Prostate gland (tissue), 2 donors: ENCODE results near the gene MPZL1. TPM values are rescaled to one million over a fixed set of nuclear protein-coding genes. Genes with fewer than 3 reads are reported as not detected.

Experiments used
- DNase-seq: peaks from one replicate; pipeline ENCODE4 v3.0.0-alpha.2; 2019; ENCODE audit warnings: low spot score
- H3K27ac ChIP-seq, 2 donors: fragments of 200-600 bp; sonication (generic); 2 replicates each; pipeline ENCODE4 v1.5.1; 2017 to 2019
- H3K27me3 ChIP-seq: fragments of 200-600 bp; sonication (generic); replicated peaks from 2 replicates; pipeline ENCODE4 v1.5.1; 2019; ENCODE audit not compliant: insufficient read depth
- H3K36me3 ChIP-seq, 2 donors: fragments of 200-600 bp; sonication (generic); 1 replicate in 1 of 2; 2 replicates in 1 of 2; pipeline versions ENCODE4 v1.5.1 to v1.8.1; 2017 to 2019
- H3K4me1 ChIP-seq: fragments of 200-600 bp; sonication (generic); replicated peaks from 2 replicates; pipeline ENCODE4 v1.5.1; 2019
- H3K4me3 ChIP-seq, 2 donors: fragments of 200-600 bp; sonication (generic); 2 replicates each; pipeline ENCODE4 v1.5.1; 2017 to 2019
- H3K9me3 ChIP-seq: fragments of 200-600 bp; sonication (generic); 2 replicates; pipeline ENCODE4 v1.5.1; 2017
- CTCF ChIP-seq, 4 experiments: fragments of 200-600 bp in 2 of 4; fragments of 450-650 bp in 2 of 4; sonication (generic) in 2 of 4; IDR thresholded peaks; 1 replicate in 3 of 4; 2 replicates in 1 of 4; pipeline ENCODE4 v1.5.1; 2016 to 2019; ENCODE audit warnings: antibody characterized with exemption in 4 of 4, mild to moderate bottlenecking in 2 of 4, moderate library complexity in 2 of 4
- POLR2A ChIP-seq: fragments of 450-650 bp; IDR thresholded peaks from one replicate; pipeline ENCODE4 v1.6.1; 2016; ENCODE audit warnings: antibody characterized with exemption, mild to moderate bottlenecking
- POLR2AphosphoS5 ChIP-seq: sonication (generic); formaldehyde crosslinking; IDR thresholded peaks from one replicate; pipeline ENCODE4 v1.6.1; 2017; ENCODE audit warnings: antibody characterized with exemption
- WGBS: methylation state at CpG from one replicate; pipeline ENCODE4 v1.1.5; 2018; 5-methylcytosine and 5-hydroxymethylcytosine counted together
- intact Hi-C: fragments of 100-400 bp; cut with DNase I; formaldehyde crosslinking; loops from one replicate; pipeline ENCODE4 v1.14.2; 2022
- total RNA-seq, 2 donors: library from RNA; depleted of rRNA; stranded (reverse); fragments of >200 nt; gene quantifications; one replicate each; pipeline ENCODE4 v1.1.0, GENCODE V29; 2016

The MPZL1 gene
- total RNA-seq, 2 donors from 2014 or later: 52.5 to 135 TPM

GRCh38 chr1:167726008-167726407 is 4.2 kb downstream of the MPZL1 start:
- DNase-seq: no peak
- no peaks in the 10 kb centered on the region for H3K27me3 ChIP-seq
- WGBS: 53% methylated on average over 1 of the region's 1 CpG
- H3K9me3 ChIP-seq: no peaks in the 10 kb centered on the region
- no peak for TF ChIP-seq CTCF (IDR thresholded peaks at IDR 0.05)
- TF ChIP-seq POLR2A: no peak
- no peak for TF ChIP-seq POLR2AphosphoS5
- H3K36me3 ChIP-seq: no peaks in the 10 kb centered on the region
- no peak overlapping the region for H3K27ac ChIP-seq
- intact Hi-C loops: no loop called here
- H3K4me1 ChIP-seq: no peaks in the 10 kb centered on the region
- no peak overlapping the region for H3K4me3 ChIP-seq

GRCh38 chr1:167728818-167729410 is 7.1 kb downstream of the MPZL1 start:
- Histone ChIP-seq H3K36me3 (no peaks in the 10 kb centered on the region), H3K9me3 (no peaks in the 10 kb centered on the region), H3K27ac (no peak overlapping the region), H3K4me3 (no peak overlapping the region), H3K27me3 (no peaks in the 10 kb centered on the region), H3K4me1 (no peaks in the 10 kb centered on the region)
- 96% methylated on average over 8 of the region's 8 CpGs for WGBS
- DNase-seq: no peak
- intact Hi-C loops: no loop called here
- TF ChIP-seq POLR2AphosphoS5 (no peak), CTCF (IDR thresholded peaks at IDR 0.05) (no peak), POLR2A (no peak)

- DNase-seq: no peak
- 97% methylated on average over 4 of the region's 4 CpGs for WGBS
- H3K36me3 ChIP-seq: no peaks in the 10 kb centered on the region
- TF ChIP-seq POLR2AphosphoS5 (no peak), POLR2A (no peak), CTCF (IDR thresholded peaks at IDR 0.05) (no peak)
- no peaks in the 10 kb centered on the region for H3K9me3 ChIP-seq
- H3K27me3 ChIP-seq: no peaks in the 10 kb centered on the region
- no peak overlapping the region for H3K4me3 ChIP-seq
- intact Hi-C loops: no loop called here
- H3K4me1 ChIP-seq: no peaks in the 10 kb centered on the region
- H3K27ac ChIP-seq: no peak overlapping the region
These were observed 12.4 kb downstream of the MPZL1 start for GRCh38 chr1:167734227-167734626.

GRCh38 chr1:167734841-167735240 is 13.1 kb downstream of the MPZL1 start:
- 87% methylated on average over 1 of the region's 1 CpG for WGBS
- no peak for TF ChIP-seq POLR2A
- TF ChIP-seq CTCF (IDR thresholded peaks at IDR 0.05): no peak
- no peak for TF ChIP-seq POLR2AphosphoS5
- no peak overlapping the region for H3K4me3 ChIP-seq
- no peak for DNase-seq
- no peaks in the 10 kb centered on the region for H3K9me3 ChIP-seq
- H3K36me3 ChIP-seq: no peaks in the 10 kb centered on the region
- intact Hi-C loops: no loop called here
- H3K4me1 ChIP-seq: no peaks in the 10 kb centered on the region
- H3K27ac ChIP-seq: no peak overlapping the region
- no peaks in the 10 kb centered on the region for H3K27me3 ChIP-seq

GRCh38 chr1:167737169-167737568 is 15.4 kb downstream of the MPZL1 start:
- Histone ChIP-seq H3K36me3 (no peaks in the 10 kb centered on the region), H3K27me3 (no peaks in the 10 kb centered on the region), H3K27ac (no peak overlapping the region), H3K4me1 (no peaks in the 10 kb centered on the region), H3K4me3 (no peak overlapping the region), H3K9me3 (no peaks in the 10 kb centered on the region)
- DNase-seq: no peak
- 70% methylated on average over 4 of the region's 4 CpGs for WGBS
- no peak for TF ChIP-seq POLR2A
- TF ChIP-seq POLR2AphosphoS5: no peak
- TF ChIP-seq CTCF (IDR thresholded peaks at IDR 0.05): no peak
- intact Hi-C loops: no loop called here
